Stimulated activated CD8-positive, alpha-beta memory T cell treated with anti-CD3 and anti-CD28 coated beads, Interleukin-15, amount 100 ng/mL, for 4 hours (primary cell): ENCODE data around the gene SGMS1.
"Not testable (repeated sequence)": the region's sequence is repeated elsewhere in the genome, so short reads cannot be mapped to it uniquely, and the experiment has no call there.

Source experiments
- DNase-seq, 2 donors: peaks; one replicate each; pipeline ENCODE4 v3.0.0-alpha.2; 2020; ENCODE audit warnings: low read depth in 2 of 2

The SGMS1 gene

GRCh38 chr10:50309342-50309741 lies 314.4 kb downstream of the SGMS1 start:
- DNase-seq, result no peak

- DNase-seq, result no peak
Measured at GRCh38 chr10:50304660-50305059, 319.1 kb downstream of the SGMS1 start.

- no peak for DNase-seq
Measured at GRCh38 chr10:50299948-50300669, 323.6 kb downstream of the SGMS1 start.

- DNase-seq, result no peak
Measured at GRCh38 chr10:50295367-50295766, 328.4 kb downstream of the SGMS1 start.

GRCh38 chr10:50294582-50294981 lies 329.2 kb downstream of the SGMS1 start:
- no peak for DNase-seq

GRCh38 chr10:50293513-50294313 lies 330.0 kb downstream of the SGMS1 start:
- no peak for DNase-seq

- no peak for DNase-seq
Measured at GRCh38 chr10:50291261-50291850, 332.4 kb downstream of the SGMS1 start.

- DNase-seq, result no peak
Measured at GRCh38 chr10:50289196-50289595, 334.6 kb downstream of the SGMS1 start.

GRCh38 chr10:50286996-50287803 lies 336.6 kb downstream of the SGMS1 start:
- no peak for DNase-seq

GRCh38 chr10:50286517-50286916 lies 337.2 kb downstream of the SGMS1 start:
- no peak for DNase-seq

- no peak for DNase-seq
Measured at GRCh38 chr10:50281967-50282522, 341.7 kb downstream of the SGMS1 start.

GRCh38 chr10:50281210-50281966 lies 342.4 kb downstream of the SGMS1 start:
- no peak for DNase-seq

GRCh38 chr10:50280049-50280841 lies 343.5 kb downstream of the SGMS1 start:
- DNase-seq, result no peak

GRCh38 chr10:50279489-50279888 lies 344.3 kb downstream of the SGMS1 start:
- no peak for DNase-seq

GRCh38 chr10:50275650-50276235 lies 348.0 kb downstream of the SGMS1 start:
- no peak for DNase-seq

GRCh38 chr10:50272531-50272930 lies 351.2 kb downstream of the SGMS1 start:
- no peak for DNase-seq

GRCh38 chr10:50271564-50272250 lies 352.0 kb downstream of the SGMS1 start:
- no peak for DNase-seq

GRCh38 chr10:50267877-50268276 lies 355.9 kb downstream of the SGMS1 start:
- DNase-seq, result not testable (repeated sequence)

- DNase-seq, result not testable (repeated sequence)
Measured at GRCh38 chr10:50262625-50263024, 361.1 kb downstream of the SGMS1 start.
